ENCODE results near the gene SDS.

DNA sequence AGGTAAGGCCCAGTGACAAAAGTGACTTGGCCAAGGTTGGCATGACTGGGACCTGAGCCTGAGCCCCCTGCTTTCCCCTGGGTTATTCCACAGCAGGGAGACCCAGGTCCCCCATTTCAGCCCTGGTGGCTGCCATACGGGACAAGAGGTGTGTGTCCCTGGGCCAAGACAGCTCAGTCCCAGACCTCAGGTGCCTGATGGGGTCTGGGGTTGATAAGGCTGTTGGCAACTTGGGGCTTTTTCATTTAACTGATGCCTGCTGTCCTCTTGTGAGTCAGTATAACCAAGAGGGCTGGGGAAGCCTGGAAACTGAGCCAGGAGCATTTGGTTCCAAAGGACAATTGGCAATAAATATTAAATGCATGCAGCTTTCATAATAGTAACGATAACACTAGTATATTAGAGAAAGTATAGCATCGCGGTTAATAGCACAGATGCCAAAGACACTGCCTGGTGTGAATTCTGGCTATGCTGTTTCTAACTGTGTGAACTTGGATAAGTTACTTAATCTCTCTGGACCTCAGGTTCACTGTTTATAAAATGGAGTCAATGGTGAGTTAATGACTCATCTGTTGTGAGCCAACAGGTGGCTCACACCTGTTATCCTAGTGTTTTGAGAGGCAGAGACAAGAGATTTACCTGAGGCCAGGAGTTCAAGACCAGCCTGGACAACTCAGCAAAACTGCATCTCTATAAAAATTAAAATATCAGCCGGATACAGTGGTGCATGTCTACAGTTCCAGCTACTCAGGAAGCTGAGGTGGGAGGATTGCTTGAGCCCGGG lies 19.4 kb upstream of the SDS start:
- TF ChIP-seq POLR2A (IDR thresholded peaks at IDR 0.05): no peak
- TF ChIP-seq, protein P1, sequence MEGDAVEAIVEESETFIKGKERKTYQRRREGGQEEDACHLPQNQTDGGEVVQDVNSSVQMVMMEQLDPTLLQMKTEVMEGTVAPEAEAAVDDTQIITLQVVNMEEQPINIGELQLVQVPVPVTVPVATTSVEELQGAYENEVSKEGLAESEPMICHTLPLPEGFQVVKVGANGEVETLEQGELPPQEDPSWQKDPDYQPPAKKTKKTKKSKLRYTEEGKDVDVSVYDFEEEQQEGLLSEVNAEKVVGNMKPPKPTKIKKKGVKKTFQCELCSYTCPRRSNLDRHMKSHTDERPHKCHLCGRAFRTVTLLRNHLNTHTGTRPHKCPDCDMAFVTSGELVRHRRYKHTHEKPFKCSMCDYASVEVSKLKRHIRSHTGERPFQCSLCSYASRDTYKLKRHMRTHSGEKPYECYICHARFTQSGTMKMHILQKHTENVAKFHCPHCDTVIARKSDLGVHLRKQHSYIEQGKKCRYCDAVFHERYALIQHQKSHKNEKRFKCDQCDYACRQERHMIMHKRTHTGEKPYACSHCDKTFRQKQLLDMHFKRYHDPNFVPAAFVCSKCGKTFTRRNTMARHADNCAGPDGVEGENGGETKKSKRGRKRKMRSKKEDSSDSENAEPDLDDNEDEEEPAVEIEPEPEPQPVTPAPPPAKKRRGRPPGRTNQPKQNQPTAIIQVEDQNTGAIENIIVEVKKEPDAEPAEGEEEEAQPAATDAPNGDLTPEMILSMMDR (IDR thresholded peaks at IDR 0.05): no peak
